GM18873 (cell line): ENCODE results near the gene FMNL2.

ENCODE experiments used
- ATAC-seq: cut with Tn5 transposase; IDR thresholded peaks from one replicate; pipeline ENCODE4 v1.9.1; 2021; ENCODE audit warnings: mild to moderate bottlenecking, moderate library complexity, moderate number of reproducible peaks; ENCODE audit not compliant: unreplicated experiment, low FRiP score

FMNL2 gene

GRCh38 chr2:152624805-152625204 is 289.8 kb downstream of the FMNL2 start:
- no peak for ATAC-seq

GRCh38 chr2:152626911-152627339 is 292.0 kb downstream of the FMNL2 start:
- no peak for ATAC-seq

GRCh38 chr2:152627351-152627957 is 292.5 kb downstream of the FMNL2 start:
- no peak for ATAC-seq

- ATAC-seq = no peak
These were observed 294.2 kb downstream of the FMNL2 start for GRCh38 chr2:152629202-152629601.

GRCh38 chr2:152630466-152630865 is 295.5 kb downstream of the FMNL2 start:
- no peak for ATAC-seq

GRCh38 chr2:152632736-152633135 is 297.8 kb downstream of the FMNL2 start:
- no peak for ATAC-seq

- no peak for ATAC-seq
These were observed 300.8 kb downstream of the FMNL2 start for GRCh38 chr2:152635635-152636298.

- ATAC-seq = no peak
These were observed 302.3 kb downstream of the FMNL2 start for GRCh38 chr2:152637251-152637650.

GRCh38 chr2:152638056-152638455 is 303.1 kb downstream of the FMNL2 start:
- no peak for ATAC-seq

GRCh38 chr2:152638590-152638989 is 303.6 kb downstream of the FMNL2 start:
- ATAC-seq = no peak

GRCh38 chr2:152644189-152644873 is 309.4 kb downstream of the FMNL2 start:
- no peak for ATAC-seq

GRCh38 chr2:152646264-152646663 is 311.3 kb downstream of the FMNL2 start:
- ATAC-seq = no peak

GRCh38 chr2:152646775-152647174 is 311.8 kb downstream of the FMNL2 start:
- no peak for ATAC-seq

- ATAC-seq = no peak
These were observed 312.6 kb downstream of the FMNL2 start for GRCh38 chr2:152647552-152647951.

GRCh38 chr2:152648336-152648735 is 313.4 kb downstream of the FMNL2 start:
- ATAC-seq = no peak

GRCh38 chr2:152649997-152650396 is 315.0 kb downstream of the FMNL2 start:
- no peak for ATAC-seq

- ATAC-seq = no peak
These were observed 315.9 kb downstream of the FMNL2 start for GRCh38 chr2:152650768-152651371.

- no peak for ATAC-seq
These were observed 316.9 kb downstream of the FMNL2 start for GRCh38 chr2:152651834-152652233.

GRCh38 chr2:152655880-152656279 is 320.9 kb downstream of the FMNL2 start:
- no peak for ATAC-seq

GRCh38 chr2:152657043-152657442 is 322.1 kb downstream of the FMNL2 start:
- ATAC-seq = peak; percentile 65

GRCh38 chr2:152658221-152658620 is 323.2 kb downstream of the FMNL2 start:
- ATAC-seq = no peak
